ENCODE measurements around the gene OR10A5. TPM values are rescaled to one million over a fixed set of nuclear protein-coding genes. Genes with fewer than 3 reads are reported as not detected.
"Not testable (repeated sequence)": the region's sequence is repeated elsewhere in the genome, so short reads cannot be mapped to it uniquely, and the experiment has no call there.

OR10A5 gene, protein sequence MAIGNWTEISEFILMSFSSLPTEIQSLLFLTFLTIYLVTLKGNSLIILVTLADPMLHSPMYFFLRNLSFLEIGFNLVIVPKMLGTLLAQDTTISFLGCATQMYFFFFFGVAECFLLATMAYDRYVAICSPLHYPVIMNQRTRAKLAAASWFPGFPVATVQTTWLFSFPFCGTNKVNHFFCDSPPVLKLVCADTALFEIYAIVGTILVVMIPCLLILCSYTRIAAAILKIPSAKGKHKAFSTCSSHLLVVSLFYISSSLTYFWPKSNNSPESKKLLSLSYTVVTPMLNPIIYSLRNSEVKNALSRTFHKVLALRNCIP
- not detected for total RNA-seq

DNA sequence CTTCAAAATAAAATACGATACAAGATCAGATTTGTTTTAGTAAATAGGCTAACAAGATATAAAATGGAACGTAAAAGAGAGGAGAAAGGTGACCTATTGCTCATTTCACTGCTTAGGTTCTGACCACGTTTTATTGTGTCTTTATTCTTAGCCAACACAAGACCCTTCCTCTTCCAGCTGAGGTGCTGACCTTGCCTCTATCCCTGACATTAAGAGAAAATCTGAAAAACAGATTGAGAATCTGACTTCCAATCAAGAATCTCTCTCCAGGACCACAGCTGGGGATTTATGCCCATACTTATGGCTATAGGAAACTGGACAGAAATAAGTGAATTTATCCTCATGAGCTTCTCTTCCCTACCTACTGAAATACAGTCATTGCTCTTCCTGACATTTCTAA lies at the start of gene OR10A5:
Gene OR10A5, plus strand, starts transcription at position 301 of the 400 bp plus-strand sequence. Its CDS starts 0 bp downstream, at position 301.
- intact Hi-C loops (cut with DNase I), result no loop called here
- no peaks in the 10 kb centered on the region for H3K9me3 ChIP-seq
- WGBS, 2 donors, result 68 to 70% methylated on average over 3 of the region's 3 CpGs

DNA sequence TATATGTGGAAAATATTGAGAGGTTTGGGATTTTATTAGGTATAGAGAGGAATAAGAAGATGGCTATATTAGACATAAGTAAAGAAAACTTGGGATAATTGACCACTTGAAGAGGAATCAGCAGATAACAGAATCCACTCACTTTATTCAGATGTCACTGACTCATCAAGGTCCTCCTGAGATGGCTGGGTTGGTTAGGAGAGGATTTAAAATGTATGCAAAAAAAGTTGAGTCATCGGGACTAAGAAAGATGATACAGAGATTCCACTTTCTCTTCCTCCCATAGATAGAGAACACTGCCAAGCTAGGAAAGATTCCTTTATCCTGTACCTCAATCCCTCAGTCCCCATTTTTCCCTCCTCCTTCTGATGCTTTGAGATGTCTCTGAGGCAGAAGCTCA lies 46.1 kb upstream of the OR10A5 start, which contains the start of gene OR6A2:
Gene OR6A2, minus strand, starts transcription at position 288 of the 400 bp plus-strand sequence. CDS start 3,981 bp downstream, outside the sequence.
- no peak for DNase-seq
- no peaks in the 10 kb centered on the region for H3K36me3 ChIP-seq
- intact Hi-C loops (cut with DNase I), result no loop called here

More for the DNA sequence above, at the start of gene OR10A5:
- no peak within 1 kb of the TSS for H3K27ac ChIP-seq
- H3K4me1 ChIP-seq, result no peaks in the 10 kb centered on the region
- no peak for DNase-seq
- TF ChIP-seq, protein P1, sequence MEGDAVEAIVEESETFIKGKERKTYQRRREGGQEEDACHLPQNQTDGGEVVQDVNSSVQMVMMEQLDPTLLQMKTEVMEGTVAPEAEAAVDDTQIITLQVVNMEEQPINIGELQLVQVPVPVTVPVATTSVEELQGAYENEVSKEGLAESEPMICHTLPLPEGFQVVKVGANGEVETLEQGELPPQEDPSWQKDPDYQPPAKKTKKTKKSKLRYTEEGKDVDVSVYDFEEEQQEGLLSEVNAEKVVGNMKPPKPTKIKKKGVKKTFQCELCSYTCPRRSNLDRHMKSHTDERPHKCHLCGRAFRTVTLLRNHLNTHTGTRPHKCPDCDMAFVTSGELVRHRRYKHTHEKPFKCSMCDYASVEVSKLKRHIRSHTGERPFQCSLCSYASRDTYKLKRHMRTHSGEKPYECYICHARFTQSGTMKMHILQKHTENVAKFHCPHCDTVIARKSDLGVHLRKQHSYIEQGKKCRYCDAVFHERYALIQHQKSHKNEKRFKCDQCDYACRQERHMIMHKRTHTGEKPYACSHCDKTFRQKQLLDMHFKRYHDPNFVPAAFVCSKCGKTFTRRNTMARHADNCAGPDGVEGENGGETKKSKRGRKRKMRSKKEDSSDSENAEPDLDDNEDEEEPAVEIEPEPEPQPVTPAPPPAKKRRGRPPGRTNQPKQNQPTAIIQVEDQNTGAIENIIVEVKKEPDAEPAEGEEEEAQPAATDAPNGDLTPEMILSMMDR (IDR thresholded peaks at IDR 0.05), result no peak
- no peak for TF ChIP-seq POLR2A (IDR thresholded peaks at IDR 0.05)
- H3K4me3 ChIP-seq, result no peak within 1 kb of the TSS
- no peaks in the 10 kb centered on the region for H3K36me3 ChIP-seq
- H3K27me3 ChIP-seq, result no peaks in the 10 kb centered on the region

DNA sequence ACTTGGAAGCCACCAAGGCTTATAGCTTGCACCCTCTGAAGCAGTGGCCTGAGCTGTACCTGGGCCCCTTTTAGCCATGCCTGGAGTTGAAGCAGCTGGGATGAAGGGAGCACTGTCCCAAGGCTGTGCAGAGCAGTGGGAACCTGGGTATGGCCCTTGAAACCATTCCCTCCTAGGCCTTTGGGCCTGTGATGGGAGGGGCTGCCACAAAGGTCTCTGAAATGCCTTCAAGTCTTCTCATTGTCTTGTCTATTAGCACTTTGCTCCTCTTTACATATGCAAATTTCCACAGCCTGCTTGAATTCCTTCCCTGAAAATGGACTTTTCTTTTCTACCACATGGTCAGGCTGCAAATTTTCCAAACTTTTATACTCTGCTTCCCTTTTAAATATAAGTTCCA lies 44.4 kb upstream of the OR10A5 start:
- H3K4me3 ChIP-seq; H3K27me3 ChIP-seq; H3K9me3 ChIP-seq; DNase-seq; intact Hi-C loops (cut with DNase I); H3K4me1 ChIP-seq; H3K27ac ChIP-seq; H3K36me3 ChIP-seq: not testable (repeated sequence)

More for the DNA sequence above, 46.1 kb upstream of the OR10A5 start, which contains the start of gene OR6A2:
- 58 to 88% methylated on average over 1 of the region's 1 CpG for WGBS, 2 donors
- Histone ChIP-seq H3K27me3 (no peaks in the 10 kb centered on the region), H3K27ac (no peak within 1 kb of the TSS), H3K4me3 (no peak within 1 kb of the TSS), H3K4me1 (no peaks in the 10 kb centered on the region), H3K9me3 (no peaks in the 10 kb centered on the region)
- no peak for TF ChIP-seq POLR2A (IDR thresholded peaks at IDR 0.05)
- TF ChIP-seq, protein P1 (IDR thresholded peaks at IDR 0.05), result no peak

DNA sequence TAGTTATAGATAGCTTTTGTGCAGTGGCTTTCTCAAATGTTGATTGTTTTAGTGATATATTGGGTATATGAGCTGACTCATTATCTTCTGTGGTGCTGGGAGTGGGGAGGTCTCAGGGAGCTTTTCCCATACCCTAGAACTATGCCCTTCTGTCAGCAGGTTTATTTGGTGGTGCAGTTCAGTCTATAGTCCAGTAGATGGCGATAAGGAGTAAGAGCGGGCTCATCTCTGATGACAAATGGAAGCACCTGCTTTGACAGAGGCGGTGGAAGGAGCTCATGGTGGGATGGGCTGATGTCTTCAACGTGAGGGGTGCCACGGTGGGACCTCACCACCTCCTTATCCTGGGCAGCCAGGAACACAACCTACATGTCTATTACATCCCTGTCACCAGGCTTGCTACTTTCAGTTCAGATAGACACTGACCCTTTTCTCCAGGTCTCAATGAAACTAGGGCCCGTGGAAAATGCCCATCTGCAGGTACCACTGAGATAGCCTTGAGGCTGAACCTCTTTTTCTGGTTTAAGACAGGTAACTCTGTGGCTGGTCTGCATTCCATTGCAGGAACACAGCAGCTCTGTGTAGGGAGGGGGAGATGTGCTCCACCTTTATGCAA lies 33.0 kb upstream of the OR10A5 start:
- H3K27me3 ChIP-seq, result no peaks in the 10 kb centered on the region
- no peak for DNase-seq
- H3K4me1 ChIP-seq, result no peaks in the 10 kb centered on the region
- intact Hi-C loops (cut with DNase I), result no loop called here
- H3K36me3 ChIP-seq, result no peaks in the 10 kb centered on the region
- no peaks in the 10 kb centered on the region for H3K9me3 ChIP-seq
- TF ChIP-seq, protein P1 (IDR thresholded peaks at IDR 0.05), result peak; percentile 47 to 77 (median 66)
- TF ChIP-seq POLR2A (IDR thresholded peaks at IDR 0.05), result no peak
- 9 to 22% methylated on average over 3 to 5 of the region's 6 CpGs for WGBS, 2 donors
- no peak overlapping the region for H3K27ac ChIP-seq
- no peak overlapping the region for H3K4me3 ChIP-seq

DNA sequence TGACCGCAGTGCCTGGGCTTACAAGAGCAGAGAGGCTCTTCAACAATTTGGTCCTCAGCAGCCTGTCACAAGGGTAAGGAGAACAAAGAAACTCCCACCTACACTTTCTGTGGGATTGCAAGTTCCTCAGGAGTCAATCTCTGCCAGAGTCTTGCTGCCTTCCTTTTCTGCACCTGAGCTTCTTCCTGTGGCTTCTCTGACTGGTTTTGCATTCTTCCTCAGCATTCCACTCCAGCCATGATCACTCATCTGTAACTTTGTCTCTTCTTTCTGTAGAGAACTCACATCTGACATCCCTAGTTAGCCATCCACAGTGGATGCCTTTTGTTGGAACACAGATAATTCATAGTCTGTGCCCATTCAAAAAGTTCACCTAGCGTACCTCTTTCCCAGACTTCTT lies 31.8 kb upstream of the OR10A5 start:
- intact Hi-C loops (cut with DNase I), result no loop called here
- Histone ChIP-seq H3K36me3 (no peaks in the 10 kb centered on the region), H3K9me3 (no peaks in the 10 kb centered on the region), H3K4me1 (no peaks in the 10 kb centered on the region), H3K4me3 (no peak overlapping the region), H3K27ac (no peak overlapping the region), H3K27me3 (no peaks in the 10 kb centered on the region)
- WGBS, 2 donors, result 62 to 73% methylated on average over 2 of the region's 2 CpGs
- TF ChIP-seq POLR2A (IDR thresholded peaks at IDR 0.05), result no peak
- TF ChIP-seq, protein P1 (IDR thresholded peaks at IDR 0.05), result no peak
- no peak for DNase-seq

Data from esophagus squamous epithelium (tissue), 5 donors.